ENCODE data around the gene CRELD1. TPM values are rescaled to one million over a fixed set of nuclear protein-coding genes. Genes with fewer than 3 reads are reported as not detected.
A peak's percentile ranks its signal among the peaks of the same experiment; 100 is the strongest.

The CRELD1 gene
- total and polyA plus RNA-seq, 9 of the 15 experiments (the other 6 are each of a cell fraction or from before 2014, with no cell fraction given), result 3.3 to 25.8 (median 16.5) TPM

- no peak for TF ChIP-seq ZNF124 (CRISPR knock-in tag; IDR thresholded peaks at IDR 0.05)
- no peak for TF ChIP-seq IFI16 (CRISPR knock-in tag; IDR thresholded peaks at IDR 0.05)
- TF ChIP-seq, protein P1, sequence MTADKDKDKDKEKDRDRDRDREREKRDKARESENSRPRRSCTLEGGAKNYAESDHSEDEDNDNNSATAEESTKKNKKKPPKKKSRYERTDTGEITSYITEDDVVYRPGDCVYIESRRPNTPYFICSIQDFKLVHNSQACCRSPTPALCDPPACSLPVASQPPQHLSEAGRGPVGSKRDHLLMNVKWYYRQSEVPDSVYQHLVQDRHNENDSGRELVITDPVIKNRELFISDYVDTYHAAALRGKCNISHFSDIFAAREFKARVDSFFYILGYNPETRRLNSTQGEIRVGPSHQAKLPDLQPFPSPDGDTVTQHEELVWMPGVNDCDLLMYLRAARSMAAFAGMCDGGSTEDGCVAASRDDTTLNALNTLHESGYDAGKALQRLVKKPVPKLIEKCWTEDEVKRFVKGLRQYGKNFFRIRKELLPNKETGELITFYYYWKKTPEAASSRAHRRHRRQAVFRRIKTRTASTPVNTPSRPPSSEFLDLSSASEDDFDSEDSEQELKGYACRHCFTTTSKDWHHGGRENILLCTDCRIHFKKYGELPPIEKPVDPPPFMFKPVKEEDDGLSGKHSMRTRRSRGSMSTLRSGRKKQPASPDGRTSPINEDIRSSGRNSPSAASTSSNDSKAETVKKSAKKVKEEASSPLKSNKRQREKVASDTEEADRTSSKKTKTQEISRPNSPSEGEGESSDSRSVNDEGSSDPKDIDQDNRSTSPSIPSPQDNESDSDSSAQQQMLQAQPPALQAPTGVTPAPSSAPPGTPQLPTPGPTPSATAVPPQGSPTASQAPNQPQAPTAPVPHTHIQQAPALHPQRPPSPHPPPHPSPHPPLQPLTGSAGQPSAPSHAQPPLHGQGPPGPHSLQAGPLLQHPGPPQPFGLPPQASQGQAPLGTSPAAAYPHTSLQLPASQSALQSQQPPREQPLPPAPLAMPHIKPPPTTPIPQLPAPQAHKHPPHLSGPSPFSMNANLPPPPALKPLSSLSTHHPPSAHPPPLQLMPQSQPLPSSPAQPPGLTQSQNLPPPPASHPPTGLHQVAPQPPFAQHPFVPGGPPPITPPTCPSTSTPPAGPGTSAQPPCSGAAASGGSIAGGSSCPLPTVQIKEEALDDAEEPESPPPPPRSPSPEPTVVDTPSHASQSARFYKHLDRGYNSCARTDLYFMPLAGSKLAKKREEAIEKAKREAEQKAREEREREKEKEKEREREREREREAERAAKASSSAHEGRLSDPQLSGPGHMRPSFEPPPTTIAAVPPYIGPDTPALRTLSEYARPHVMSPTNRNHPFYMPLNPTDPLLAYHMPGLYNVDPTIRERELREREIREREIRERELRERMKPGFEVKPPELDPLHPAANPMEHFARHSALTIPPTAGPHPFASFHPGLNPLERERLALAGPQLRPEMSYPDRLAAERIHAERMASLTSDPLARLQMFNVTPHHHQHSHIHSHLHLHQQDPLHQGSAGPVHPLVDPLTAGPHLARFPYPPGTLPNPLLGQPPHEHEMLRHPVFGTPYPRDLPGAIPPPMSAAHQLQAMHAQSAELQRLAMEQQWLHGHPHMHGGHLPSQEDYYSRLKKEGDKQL (CRISPR knock-in tag; IDR thresholded peaks at IDR 0.05; ENCODE audit: borderline replicate concordance), result no peak
- TF ChIP-seq FOXO4 (CRISPR knock-in tag; IDR thresholded peaks at IDR 0.05), result no peak
- peak; percentile 67 for TF ChIP-seq EHMT2 (IDR thresholded peaks at IDR 0.05)
- TF ChIP-seq SPI1 (IDR thresholded peaks at IDR 0.05; ENCODE audit: borderline replicate concordance, low read depth, low read length), result 0 out of 2 replicates have a peak, but pooled peaks have one; percentile 3
- TF ChIP-seq, protein P2, sequence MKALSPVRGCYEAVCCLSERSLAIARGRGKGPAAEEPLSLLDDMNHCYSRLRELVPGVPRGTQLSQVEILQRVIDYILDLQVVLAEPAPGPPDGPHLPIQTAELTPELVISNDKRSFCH (CRISPR knock-in tag; IDR thresholded peaks at IDR 0.05), result no peak
- TF ChIP-seq, protein P2 (tag; IDR thresholded peaks at IDR 0.05), result peak; percentile 84; the same call in 1 of the 2 replicates
- TF ChIP-seq SOX6 (IDR thresholded peaks at IDR 0.05), result peak; percentile 72; the same call in 1 of the 2 replicates
- TF ChIP-seq, protein P3, sequence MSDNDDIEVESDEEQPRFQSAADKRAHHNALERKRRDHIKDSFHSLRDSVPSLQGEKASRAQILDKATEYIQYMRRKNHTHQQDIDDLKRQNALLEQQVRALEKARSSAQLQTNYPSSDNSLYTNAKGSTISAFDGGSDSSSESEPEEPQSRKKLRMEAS (CRISPR knock-in tag; IDR thresholded peaks at IDR 0.05), result peak; percentile 81
- TF ChIP-seq THAP12 (CRISPR knock-in tag; IDR thresholded peaks at IDR 0.05), result no peak
- TF ChIP-seq POLR2AphosphoS5 (IDR thresholded peaks at IDR 0.05; ENCODE audit: control insufficient read depth, insufficient read depth, low read depth, low read length), result 0 out of 2 replicates have a peak, but pooled peaks have one; percentile 36
- TF ChIP-seq STAT5A (IDR thresholded peaks at IDR 0.05; ENCODE audit: borderline replicate concordance, low read length), result no peak
- TF ChIP-seq CTBP1 (IDR thresholded peaks at IDR 0.05; ENCODE audit: borderline replicate concordance), result peak; percentile 50; the same call in 1 of the 2 replicates
- TF ChIP-seq ZNF134 (CRISPR knock-in tag; conservative IDR thresholded peaks at IDR 0.05), result peak; percentile 45; the same call in 1 of the 2 replicates
- TF ChIP-seq ETV6 (IDR thresholded peaks at IDR 0.05; ENCODE audit: borderline replicate concordance in 1 of 2, low read depth in 2 of 2, low read length in 1 of 2), result no peak
- TF ChIP-seq ETV6 (CRISPR knock-in tag; IDR thresholded peaks at IDR 0.05; ENCODE audit: borderline replicate concordance), result no peak
Measured at GRCh38 chr3:9897408-9898372, 35.9 kb upstream of the CRELD1 start (continued).
